Endothelial cell of umbilical vein (primary cell): ENCODE data around the gene ZCCHC14. TPM values are rescaled to one million over a fixed set of nuclear protein-coding genes. Genes with fewer than 3 reads are reported as not detected.

Experiments used
- BruUV-seq: library from RNA; stranded (reverse); fragments of 400-500 nt; replicated peaks from 2 replicates; lab custom pipeline; 2021; lab: Mats Ljungman, UMichigan
- CTCF ChIA-PET: fragments of 300-600, 350-600 bp; sonication (Branson Sonifier 250); formaldehyde crosslinking; loops from one replicate; lab custom pipeline; 2021; ENCODE audit warnings: antibody characterized with exemption, inconsistent platforms; lab: Charles Lee
- POLR2A ChIA-PET: fragments of 300-600, 350-600 bp; sonication (Branson Sonifier 250); formaldehyde crosslinking; loops from one replicate; lab custom pipeline; 2021; ENCODE audit warnings: antibody characterized with exemption, inconsistent platforms; lab: Charles Lee
- DNase-seq: peaks from one replicate; pipeline ENCODE4 v3.0.0-alpha.2; 2011; ENCODE audit warnings: low read depth, low spot score
- FAIRE-seq: peaks from 2 replicates; lab custom pipeline; 2011; peaks lifted over from hg19 to GRCh38; lab: Jason Lieb, UNC
- H2AFZ ChIP-seq: 2 replicates; pipeline ENCODE4 v1.6.0; 2012; ENCODE audit warnings: low read depth, low read length, control low read depth, inconsistent platforms
- H3K27ac ChIP-seq: 2 replicates; pipeline ENCODE4 v1.5.1; 2011; ENCODE audit warnings: low read depth, mild to moderate bottlenecking, control low read depth, low read length, moderate library complexity; ENCODE audit not compliant: insufficient read depth
- H3K27me3 ChIP-seq, 2 experiments: 2 replicates each; pipeline versions ENCODE4 v1.6.0 to v1.6.1; 2011; ENCODE audit warnings: low read length in 2 of 2, mixed read lengths in 1 of 2; ENCODE audit not compliant: control insufficient read depth in 2 of 2, insufficient read depth in 2 of 2
- H3K36me3 ChIP-seq, 2 experiments: 2 replicates in 1 of 2; 3 replicates in 1 of 2; pipeline ENCODE4 v1.5.1; 2011; ENCODE audit warnings: low read length in 2 of 2, mild to moderate bottlenecking in 1 of 2, moderate library complexity in 1 of 2; ENCODE audit not compliant: control insufficient read depth in 2 of 2, insufficient read depth in 2 of 2; ENCODE audit errors: extremely low read depth in 1 of 2
- H3K4me1 ChIP-seq: 3 replicates; pipeline ENCODE4 v1.5.1; 2011; ENCODE audit warnings: mild to moderate bottlenecking, low read length; ENCODE audit not compliant: control insufficient read depth, insufficient read depth; ENCODE audit errors: extremely low read depth
- H3K4me2 ChIP-seq: 2 replicates; pipeline ENCODE4 v1.6.1; 2011; ENCODE audit warnings: low read length, control low read depth, mixed read lengths; ENCODE audit not compliant: insufficient read depth
- H3K4me3 ChIP-seq, 3 experiments: fragments of 200-600 bp in 1 of 3; sonication (generic), shearing (Covaris generic) in 1 of 3; replicated peaks in 1 of 3; 2 replicates each; pipeline ENCODE4 v1.5.1; 2011 to 2016; ENCODE audit warnings: control low read depth in 3 of 3, low read length in 3 of 3, mild to moderate bottlenecking in 2 of 3, inconsistent platforms in 1 of 3, low read depth in 1 of 3, moderate library complexity in 1 of 3; ENCODE audit not compliant: insufficient read depth in 1 of 3
- H3K79me2 ChIP-seq: 2 replicates; pipeline ENCODE4 v1.6.0; 2012; ENCODE audit warnings: low read length, inconsistent platforms; ENCODE audit not compliant: control insufficient read depth, insufficient read depth
- H3K9ac ChIP-seq: replicated peaks from 2 replicates; pipeline ENCODE3; 2011; ENCODE audit warnings: low read length, control low read depth; ENCODE audit not compliant: insufficient read depth; ENCODE audit errors: extremely low read depth
- H3K9me1 ChIP-seq: replicated peaks from 3 replicates; pipeline ENCODE4 v1.6.0; 2011; ENCODE audit warnings: mild to moderate bottlenecking, low read length; ENCODE audit not compliant: control insufficient read depth, insufficient read depth; ENCODE audit errors: extremely low read depth
- H3K9me3 ChIP-seq: replicated peaks from 2 replicates; pipeline ENCODE4 v1.5.1; 2012; ENCODE audit warnings: low read length, inconsistent platforms; ENCODE audit not compliant: control insufficient read depth, insufficient read depth
- H4K20me1 ChIP-seq: replicated peaks from 2 replicates; pipeline ENCODE3; 2011; ENCODE audit warnings: mild to moderate bottlenecking, low read length; ENCODE audit not compliant: control insufficient read depth, insufficient read depth; ENCODE audit errors: extremely low read depth
- EZH2 ChIP-seq: IDR thresholded peaks from 2 replicates; pipeline ENCODE4 v1.6.1; 2012; ENCODE audit warnings: borderline replicate concordance, low read depth, mild to moderate bottlenecking, moderate library complexity, low read length, inconsistent platforms; ENCODE audit not compliant: severe bottlenecking
- FOS ChIP-seq: IDR thresholded peaks from 2 replicates; pipeline ENCODE4 v1.6.1; 2011; ENCODE audit warnings: mild to moderate bottlenecking, low read length, moderate library complexity, borderline replicate concordance; ENCODE audit not compliant: insufficient read depth
- MYC ChIP-seq: IDR thresholded peaks from one replicate; pipeline ENCODE4 v1.6.1; 2011; ENCODE audit warnings: mild to moderate bottlenecking, low read depth, low read length
- POLR2AphosphoS5 ChIP-seq: IDR thresholded peaks from 2 replicates; pipeline ENCODE4 v1.6.1; 2012; ENCODE audit warnings: low read depth, mild to moderate bottlenecking, control low read depth, low read length, moderate library complexity; ENCODE audit not compliant: insufficient read depth
- dilution Hi-C: fragments of 300-500 bp; cut with MboI; formaldehyde crosslinking; loops from one replicate; pipeline ENCODE4 v1.15.0; 2019; ENCODE audit warnings: low sequenced_read_pairs; ENCODE audit not compliant: extremely low pct_ligation_motif_present
- intact Hi-C: fragments of 100-400 bp; cut with micrococcal nuclease; formaldehyde crosslinking; loops from one replicate; pipeline ENCODE4 v1.10.0; 2022
- polyA plus RNA-seq, 4 experiments: library from polyadenylated mRNA; depleted of rRNA in 3 of 4; stranded (reverse) in 3 of 4; unstranded in 1 of 4; fragments of >200 nt; gene quantifications; 2 replicates each; pipeline versions ENCODE4 v1.2.1 to v1.2.3, GENCODE V29; 2011 to 2012; ENCODE audit warnings: missing spikeins in 1 of 4
- total RNA-seq: library from RNA; stranded (reverse); gene quantifications from 2 replicates; pipeline ENCODE4 v1.2.3, GENCODE V29; 2021
- TF ChIP-seq, protein P1 (sequence below): IDR thresholded peaks from 2 replicates; pipeline ENCODE4 v1.6.1; 2011; ENCODE audit not compliant: insufficient read depth, insufficient read length
- TF ChIP-seq, protein P2 (sequence below), 2 donors: IDR thresholded peaks; 1 replicate in 1 of 2; 2 replicates in 1 of 2; pipeline ENCODE4 v1.5.1; 2011; ENCODE audit warnings: low read length in 2 of 2, mild to moderate bottlenecking in 2 of 2, moderate library complexity in 2 of 2, control low read depth in 1 of 2, inconsistent platforms in 1 of 2, low read depth in 1 of 2; ENCODE audit not compliant: insufficient read depth in 1 of 2; ENCODE audit errors: extremely low read depth in 1 of 2

Gene ZCCHC14
- total and polyA plus RNA-seq, 2 donors (not counting 3 experiments of a cell fraction or from before 2014, with no cell fraction given) = 9.5 to 30.9 TPM

DNA sequence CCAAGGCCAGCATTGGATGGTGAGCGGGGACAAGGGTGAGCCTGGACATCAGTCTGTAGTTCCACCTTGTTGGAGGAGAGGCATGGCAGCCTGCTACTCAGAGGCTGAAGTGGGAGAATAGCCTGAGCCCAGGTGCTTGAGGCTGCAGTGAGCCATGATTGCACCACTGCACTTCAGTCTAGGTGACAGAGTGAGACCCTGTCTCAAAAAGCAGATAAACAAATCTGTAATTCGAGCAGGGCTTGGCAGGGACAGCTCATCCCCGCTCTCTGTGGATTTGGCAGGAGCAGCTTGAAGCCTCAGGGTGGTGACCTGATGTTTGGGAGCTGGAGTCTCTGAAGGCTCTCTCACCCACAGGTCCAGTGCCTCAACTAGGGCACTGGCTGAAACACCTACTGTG is 38.6 kb upstream of the ZCCHC14 start:
- H3K9ac ChIP-seq = no peak overlapping the region
- ChIA-PET POLR2A (no interaction called here), CTCF (no interaction called here)
- TF ChIP-seq, protein P1, sequence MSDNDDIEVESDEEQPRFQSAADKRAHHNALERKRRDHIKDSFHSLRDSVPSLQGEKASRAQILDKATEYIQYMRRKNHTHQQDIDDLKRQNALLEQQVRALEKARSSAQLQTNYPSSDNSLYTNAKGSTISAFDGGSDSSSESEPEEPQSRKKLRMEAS = no peak
- TF ChIP-seq, protein P2, sequence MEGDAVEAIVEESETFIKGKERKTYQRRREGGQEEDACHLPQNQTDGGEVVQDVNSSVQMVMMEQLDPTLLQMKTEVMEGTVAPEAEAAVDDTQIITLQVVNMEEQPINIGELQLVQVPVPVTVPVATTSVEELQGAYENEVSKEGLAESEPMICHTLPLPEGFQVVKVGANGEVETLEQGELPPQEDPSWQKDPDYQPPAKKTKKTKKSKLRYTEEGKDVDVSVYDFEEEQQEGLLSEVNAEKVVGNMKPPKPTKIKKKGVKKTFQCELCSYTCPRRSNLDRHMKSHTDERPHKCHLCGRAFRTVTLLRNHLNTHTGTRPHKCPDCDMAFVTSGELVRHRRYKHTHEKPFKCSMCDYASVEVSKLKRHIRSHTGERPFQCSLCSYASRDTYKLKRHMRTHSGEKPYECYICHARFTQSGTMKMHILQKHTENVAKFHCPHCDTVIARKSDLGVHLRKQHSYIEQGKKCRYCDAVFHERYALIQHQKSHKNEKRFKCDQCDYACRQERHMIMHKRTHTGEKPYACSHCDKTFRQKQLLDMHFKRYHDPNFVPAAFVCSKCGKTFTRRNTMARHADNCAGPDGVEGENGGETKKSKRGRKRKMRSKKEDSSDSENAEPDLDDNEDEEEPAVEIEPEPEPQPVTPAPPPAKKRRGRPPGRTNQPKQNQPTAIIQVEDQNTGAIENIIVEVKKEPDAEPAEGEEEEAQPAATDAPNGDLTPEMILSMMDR (IDR thresholded peaks at IDR 0.05; ENCODE audit: extremely low read depth in 1 of 2, insufficient read depth in 1 of 2, low read depth in 1 of 2, low read length in 2 of 2) = no peak
- no peak for TF ChIP-seq EZH2
- TF ChIP-seq FOS = no peak
- TF ChIP-seq MYC = no peak
- no peak for TF ChIP-seq POLR2AphosphoS5
- H3K4me2 ChIP-seq = no peak overlapping the region
- H3K27ac ChIP-seq = no peak overlapping the region
- H3K4me3 ChIP-seq = no peak overlapping the region
- intact Hi-C loops (no loop called here), dilution Hi-C loops (no loop called here)
- BruUV-seq = no TSS peak
- H3K36me3 ChIP-seq = no peaks in the 10 kb centered on the region
- no peak overlapping the region for H2AFZ ChIP-seq
- DNase-seq (no peak), FAIRE-seq (no peak)
- H3K4me1 ChIP-seq = peaks cover 3% of the 10 kb centered on the region
- no peaks in the 10 kb centered on the region for H3K9me1 ChIP-seq
- no peaks in the 10 kb centered on the region for H3K79me2 ChIP-seq
- H4K20me1 ChIP-seq = no peaks in the 10 kb centered on the region
- no peaks in the 10 kb centered on the region for H3K9me3 ChIP-seq
- peaks cover 0 to 2% of the 10 kb centered on the region in 2 experiments for H3K27me3 ChIP-seq
